Fibroblast of skin of left quadriceps (primary cell): ENCODE data around the gene CDC73.
"Not testable (repeated sequence)": the region's sequence is repeated elsewhere in the genome, so short reads cannot be mapped to it uniquely, and the experiment has no call there.

Source experiments
- DNase-seq, 2 experiments: peaks; one replicate each; pipeline ENCODE4 v3.0.0-alpha.2; 2013; ENCODE audit warnings: low read depth in 2 of 2

The CDC73 gene

GRCh38 chr1:193113992-193114332, 7.9 kb upstream of the CDC73 start:
- DNase-seq: no peak

DNA sequence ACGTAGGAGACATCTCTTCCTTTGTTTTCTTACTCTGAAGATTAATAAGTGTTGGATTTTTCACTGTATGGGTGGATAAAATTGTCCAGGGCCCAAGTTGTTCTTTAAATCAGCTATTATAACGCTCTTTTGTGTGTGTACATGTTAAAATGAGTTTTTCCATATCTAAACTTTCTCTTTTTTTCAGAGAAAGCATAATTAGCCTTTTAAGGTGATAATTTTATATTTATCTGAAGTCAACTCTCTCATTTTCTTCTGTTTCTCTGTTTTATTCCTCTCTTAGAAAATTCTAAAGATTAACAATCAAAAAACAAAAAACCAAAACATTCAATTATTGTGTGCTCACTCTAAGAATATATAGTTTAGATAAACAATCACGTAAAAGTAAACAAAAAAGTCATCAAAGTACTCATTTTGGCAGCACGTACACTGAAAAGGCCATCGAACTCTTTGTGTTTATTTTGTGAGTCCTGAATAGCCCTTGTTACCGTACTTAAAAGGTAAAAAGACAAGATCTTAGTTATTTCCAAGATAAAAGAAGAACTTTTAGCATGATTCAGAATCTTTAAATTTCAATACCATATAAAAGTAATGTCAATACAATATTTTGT, 7.2 kb upstream of the CDC73 start:
- DNase-seq: no peak

DNA sequence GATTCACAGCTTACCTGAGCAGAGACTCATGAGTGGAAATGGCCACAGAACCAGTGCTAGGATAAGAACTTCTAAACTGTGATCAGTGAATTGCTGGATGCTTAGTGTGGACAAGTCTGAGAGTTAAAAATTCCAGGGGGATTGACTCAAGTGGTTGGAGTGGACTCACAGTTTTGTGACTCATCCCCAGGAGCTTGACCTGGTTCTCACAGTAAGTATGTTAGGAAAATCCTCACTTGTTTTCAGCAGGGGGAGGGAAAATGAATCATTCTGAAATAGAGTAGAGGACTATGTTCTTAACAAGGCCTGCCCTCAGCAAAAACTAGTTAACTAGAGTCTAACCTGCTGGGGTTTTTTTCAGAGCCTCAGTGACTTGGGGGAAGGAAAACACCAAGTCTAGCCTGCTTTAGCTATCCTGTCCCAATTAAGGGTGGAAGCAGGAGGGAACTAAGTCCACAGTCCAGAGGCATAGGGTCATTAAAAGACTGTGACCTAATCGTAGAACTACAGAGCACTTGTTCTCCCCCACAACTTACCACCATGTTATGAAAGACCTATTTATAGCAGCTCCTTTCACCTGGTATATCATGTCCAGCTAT, 6.1 kb upstream of the CDC73 start:
- peak; percentile 87 to 90 for DNase-seq

GRCh38 chr1:193117167-193117566, 4.7 kb upstream of the CDC73 start:
- not testable (repeated sequence) for DNase-seq

- no peak for DNase-seq
Measured at GRCh38 chr1:193118194-193118593, 3.6 kb upstream of the CDC73 start.

- DNase-seq: no peak
Measured at GRCh38 chr1:193118803-193119730, 2.8 kb upstream of the CDC73 start.

DNA sequence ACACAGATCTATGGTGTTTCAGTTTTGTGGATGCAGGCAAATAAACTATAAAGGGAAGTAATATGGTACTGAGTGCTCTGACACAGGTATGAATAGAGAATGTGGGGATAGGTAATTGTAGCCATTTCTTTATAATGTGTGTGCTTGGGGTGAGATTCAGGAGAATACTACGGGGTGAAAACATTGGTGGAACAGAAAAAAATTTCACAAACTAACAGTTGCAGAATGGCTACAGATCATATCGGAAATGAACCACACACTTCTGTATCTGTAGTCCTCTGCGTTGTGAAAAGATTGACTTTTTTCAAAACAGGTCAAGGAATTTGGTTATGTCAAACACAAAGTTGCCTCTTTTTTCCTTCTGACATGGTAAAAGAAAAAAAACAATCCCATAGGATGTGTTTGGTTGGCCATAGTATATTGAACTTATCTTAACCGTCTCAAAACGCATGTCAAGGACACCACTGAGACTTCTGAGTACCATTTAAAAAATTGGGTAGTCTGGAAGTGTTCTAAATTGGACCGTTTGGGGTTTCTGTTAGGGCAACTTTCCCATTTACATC, 1.1 kb upstream of the CDC73 start:
- DNase-seq: no peak

DNA sequence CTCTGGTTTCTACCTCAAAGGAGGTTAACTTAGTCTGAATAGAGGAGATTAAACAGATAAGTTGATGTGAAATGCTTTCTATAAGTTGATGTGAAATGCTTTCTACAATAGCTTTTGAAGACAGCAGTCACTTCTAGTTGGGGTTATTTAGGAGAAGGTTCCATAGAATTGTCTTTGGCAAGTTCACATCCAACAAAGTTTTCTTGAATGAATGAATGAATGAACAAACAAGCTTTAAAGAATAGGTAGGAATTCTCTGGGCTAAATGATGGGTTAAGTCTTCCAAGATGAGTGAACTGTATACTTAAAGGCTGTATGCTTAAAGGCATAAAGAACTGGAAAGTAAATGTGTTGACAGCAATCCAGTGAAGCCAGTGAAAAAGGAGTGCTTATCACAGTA, 1.9 kb downstream of the CDC73 start:
- no peak for DNase-seq

DNA sequence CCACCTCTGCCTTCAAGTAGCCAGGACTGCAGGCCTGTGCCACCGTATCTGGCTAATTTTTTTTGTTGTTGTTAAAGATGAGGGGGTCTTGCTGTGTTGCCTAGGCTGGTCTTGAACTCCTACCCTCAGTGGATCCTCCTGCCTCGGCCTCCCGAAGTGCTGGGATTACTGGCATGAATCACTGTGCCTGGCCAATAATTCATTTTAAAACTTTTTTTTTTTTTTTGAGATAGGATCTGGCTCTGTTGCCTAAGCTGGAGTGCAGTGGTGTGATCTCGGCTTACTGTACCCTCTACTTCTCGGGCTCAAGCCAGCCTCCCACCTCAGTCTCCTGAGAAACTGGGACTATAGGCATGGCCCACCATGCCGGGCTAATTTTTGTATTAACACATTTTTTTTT, 3.5 kb downstream of the CDC73 start:
- no peak for DNase-seq

DNA sequence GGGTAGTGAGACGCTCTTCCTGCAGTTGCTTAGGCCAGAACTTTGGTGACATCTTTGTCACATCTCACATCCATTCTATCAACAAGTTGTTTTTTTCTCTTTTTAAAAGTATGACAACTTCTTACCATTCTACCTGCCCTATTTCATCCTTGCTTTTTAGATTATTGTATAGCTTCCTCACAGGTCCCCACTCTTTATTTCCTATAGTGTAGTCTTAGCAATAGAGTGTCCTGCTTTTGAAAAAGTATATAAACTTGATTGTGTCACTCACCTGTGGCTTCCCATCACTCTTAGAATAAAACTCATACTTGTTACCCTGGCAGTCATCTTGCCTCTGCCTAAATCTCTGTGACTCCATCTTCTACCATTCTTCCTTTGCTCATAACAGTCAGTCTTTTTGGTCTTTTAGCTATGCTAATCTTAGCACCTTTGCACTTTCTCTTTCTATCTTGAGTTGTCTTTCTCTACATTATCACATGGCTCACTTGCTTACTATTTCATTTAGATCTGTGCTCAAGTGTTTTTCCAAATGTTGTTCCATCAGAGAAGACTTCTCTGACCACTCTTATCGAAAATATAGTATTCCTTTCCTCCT, 9.5 kb downstream of the CDC73 start:
- no peak for DNase-seq

DNA sequence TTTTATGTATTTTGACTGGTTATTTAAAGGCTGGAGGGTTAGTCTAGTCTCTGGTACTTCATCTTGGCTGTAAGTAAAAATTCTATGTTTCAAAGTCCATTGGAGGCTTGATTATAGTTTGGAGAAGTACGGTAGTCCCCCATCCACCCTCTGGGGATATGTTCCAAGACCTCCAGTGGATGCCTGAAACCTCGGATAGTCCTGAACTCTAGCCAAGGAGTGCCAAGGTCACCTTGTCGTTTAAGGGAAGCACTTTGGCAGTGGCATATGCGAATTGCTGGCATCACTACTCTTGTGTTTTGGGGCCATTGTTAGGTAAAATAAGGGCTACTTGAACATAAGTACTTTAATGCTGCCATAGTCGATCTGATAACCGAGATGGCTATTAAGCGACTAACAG, 18.4 kb downstream of the CDC73 start:
- DNase-seq: no peak

GRCh38 chr1:193141804-193142203, 20.0 kb downstream of the CDC73 start:
- DNase-seq: no peak

- no peak for DNase-seq
Measured at GRCh38 chr1:193142409-193142808, 20.6 kb downstream of the CDC73 start.

GRCh38 chr1:193143285-193143684, 21.5 kb downstream of the CDC73 start:
- DNase-seq: peak; percentile 7 to 9

DNA sequence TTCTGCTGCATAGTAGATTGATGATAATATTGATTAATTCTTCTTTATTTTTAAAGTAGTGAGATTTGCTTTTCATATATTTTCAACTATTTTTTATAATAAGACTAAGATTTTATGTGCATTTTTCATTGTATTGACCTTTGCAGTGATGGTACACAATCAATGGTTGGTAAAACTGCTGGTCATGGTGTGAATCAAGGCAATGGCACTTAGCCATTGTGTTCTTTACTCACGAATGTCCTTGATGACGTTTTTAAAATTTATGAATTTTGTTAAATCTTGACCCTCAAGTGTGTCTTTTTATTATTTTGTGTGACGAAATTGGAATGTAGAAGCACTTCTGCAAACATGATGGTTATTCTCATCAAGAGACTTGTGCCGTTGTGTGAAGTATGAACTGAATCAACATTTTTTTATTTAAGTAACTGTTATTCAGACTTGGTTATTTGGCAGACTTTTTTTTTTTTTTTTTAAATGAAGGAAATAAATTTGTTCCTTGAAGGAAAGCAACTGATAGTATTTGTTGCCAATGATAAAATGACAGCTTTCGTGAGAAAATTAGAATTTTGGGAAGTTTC, 22.6 kb downstream of the CDC73 start:
- no peak for DNase-seq

DNA sequence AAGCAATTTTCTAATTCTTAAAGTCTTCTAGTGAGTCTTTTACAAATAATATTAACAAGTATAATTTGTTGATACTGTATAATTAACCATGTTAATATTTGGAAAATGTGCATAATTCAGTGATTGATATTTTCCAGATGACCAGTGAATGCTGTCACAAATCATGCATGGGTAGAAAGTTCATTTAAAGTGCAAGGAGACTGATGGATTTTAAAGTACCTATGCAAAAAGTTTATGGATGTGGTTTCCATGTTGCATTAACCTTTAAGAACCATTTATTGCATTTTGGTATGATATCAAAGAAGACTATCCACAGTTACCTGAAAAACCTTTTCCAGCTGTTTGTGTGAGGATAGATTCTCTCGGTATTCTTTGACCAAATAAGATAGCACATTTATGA, 23.2 kb downstream of the CDC73 start:
- no peak for DNase-seq

DNA sequence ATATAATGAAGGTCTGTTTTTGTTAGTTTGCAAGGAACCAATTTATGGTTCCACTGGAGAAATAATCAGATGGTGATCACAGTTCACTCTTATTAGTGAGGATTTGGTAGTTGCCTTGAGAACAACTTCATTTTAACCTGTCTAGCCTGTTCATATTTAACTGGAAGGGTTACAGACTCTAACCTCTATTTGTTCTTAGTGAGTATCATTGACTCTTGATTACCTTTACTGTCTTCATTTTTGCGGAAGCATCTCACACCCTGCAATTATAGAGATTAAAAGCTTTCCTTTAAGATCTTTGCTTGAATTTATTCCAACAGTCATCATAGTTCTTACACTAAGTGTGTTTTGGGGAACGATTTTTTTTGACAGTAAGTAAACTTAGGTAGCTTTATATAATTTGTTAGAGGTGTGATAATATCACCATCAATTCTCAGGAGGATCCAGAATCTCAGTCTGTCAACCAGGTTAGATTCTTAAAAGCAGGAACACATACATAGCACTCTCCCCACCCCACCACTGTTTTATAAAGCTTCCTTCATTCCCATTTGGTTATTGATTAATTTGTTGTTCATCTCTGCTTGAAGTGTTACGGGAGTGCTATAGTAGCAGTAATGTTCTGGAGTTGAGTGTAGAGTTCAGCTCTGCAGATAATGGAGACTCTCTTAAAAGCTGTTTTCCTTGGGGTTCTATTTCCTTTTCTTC, 34.4 kb downstream of the CDC73 start:
- DNase-seq: no peak

DNA sequence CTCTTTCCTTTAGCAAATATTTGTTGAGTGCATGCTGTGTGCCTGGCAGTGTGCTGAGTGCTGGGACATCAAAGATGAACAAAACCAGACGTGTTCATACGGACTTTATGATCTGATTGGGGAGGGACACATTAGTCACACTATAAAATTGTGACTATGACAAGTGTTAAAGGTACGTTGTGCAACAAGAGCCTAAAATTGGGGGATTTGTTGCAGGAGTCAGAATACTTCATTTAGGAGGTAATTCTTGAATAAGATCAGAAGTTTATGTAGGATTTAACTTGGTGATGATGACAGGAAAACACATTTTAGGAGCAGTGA, 35.0 kb downstream of the CDC73 start:
- DNase-seq: no peak

DNA sequence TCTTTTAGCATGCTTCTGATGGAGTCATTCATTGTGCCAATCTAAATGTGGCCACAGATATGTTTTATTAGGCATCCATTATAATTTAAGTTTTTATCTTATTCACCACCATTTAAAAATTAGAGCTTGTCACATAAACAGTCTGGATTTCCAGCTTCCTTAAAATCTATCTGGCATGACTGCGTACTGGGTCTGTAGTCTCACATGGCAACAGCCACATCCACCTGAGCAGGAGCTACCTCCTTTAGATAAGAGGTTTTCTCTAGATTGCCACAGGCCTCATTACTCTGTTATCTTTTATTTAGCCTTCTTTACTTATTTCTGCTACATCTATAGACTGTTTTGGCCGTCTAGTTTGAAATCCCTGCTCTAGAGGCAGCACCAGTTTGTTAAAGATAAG, 35.5 kb downstream of the CDC73 start:
- DNase-seq: no peak

DNA sequence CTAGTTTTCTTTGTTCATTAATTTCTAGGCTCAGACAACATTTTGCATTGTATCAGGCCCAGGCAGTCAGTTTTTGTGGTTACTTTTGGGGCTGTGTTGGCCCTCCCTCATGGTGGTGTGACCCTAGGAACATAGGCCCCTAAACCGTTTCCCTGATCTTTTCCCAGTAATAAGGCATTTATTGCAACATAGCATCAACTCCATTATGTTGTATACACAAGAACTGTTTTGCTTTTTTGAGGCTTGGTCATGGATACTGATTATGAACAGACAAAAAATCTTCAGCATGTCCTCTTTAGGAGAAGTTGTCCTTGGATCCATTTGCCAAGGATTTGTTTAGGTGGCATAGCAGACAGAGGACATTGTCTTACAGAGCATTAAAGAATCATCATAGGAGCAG, 54.3 kb downstream of the CDC73 start:
- no peak for DNase-seq

- no peak for DNase-seq
Measured at GRCh38 chr1:193176788-193177187, 55.0 kb downstream of the CDC73 start.

GRCh38 chr1:193179094-193179493, 57.3 kb downstream of the CDC73 start:
- no peak for DNase-seq
